Thoracic aorta (tissue), 2 donors: ENCODE results near the gene IBTK. TPM values are rescaled to one million over a fixed set of nuclear protein-coding genes. Genes with fewer than 3 reads are reported as not detected.
"Not testable (repeated sequence)": the region's sequence is repeated elsewhere in the genome, so short reads cannot be mapped to it uniquely, and the experiment has no call there.

Experiments used
- ATAC-seq: fragments of 150-250 bp; one replicate; pipeline ENCODE4 v1.8.0; 2017; ENCODE audit warnings: low read depth; ENCODE audit not compliant: insufficient number of reproducible peaks, low FRiP score
- DNase-seq: peaks from one replicate; pipeline ENCODE4 v3.0.0-alpha.2; 2020; ENCODE audit warnings: low spot score
- H3K27ac ChIP-seq, 2 donors: fragments of 200-600 bp; sonication (generic); 1 replicate in 1 of 2; 2 replicates in 1 of 2; pipeline ENCODE4 v1.5.1; 2016; ENCODE audit warnings: mild to moderate bottlenecking in 2 of 2, moderate library complexity in 2 of 2
- H3K27me3 ChIP-seq: fragments of 200-600 bp; sonication (generic); replicated peaks from 2 replicates; pipeline ENCODE4 v1.6.0; 2016; ENCODE audit warnings: mild to moderate bottlenecking; ENCODE audit not compliant: insufficient read depth
- H3K36me3 ChIP-seq: fragments of 200-600 bp; sonication (generic); one replicate; pipeline ENCODE4 v1.5.1; 2016
- H3K4me1 ChIP-seq, 2 donors: fragments of 200-600 bp; sonication (generic); 1 replicate in 1 of 2; 2 replicates in 1 of 2; pipeline versions ENCODE4 v1.5.1 to v1.6.0; 2016; ENCODE audit warnings: low read depth in 2 of 2, mild to moderate bottlenecking in 1 of 2; ENCODE audit not compliant: control insufficient read depth in 1 of 2
- H3K4me3 ChIP-seq: fragments of 200-600 bp; sonication (generic); 2 replicates; pipeline ENCODE4 v1.5.1; 2016; ENCODE audit warnings: mild to moderate bottlenecking
- H3K9me3 ChIP-seq: fragments of 200-600 bp; sonication (generic); 2 replicates; pipeline ENCODE4 v1.5.1; 2016
- CTCF ChIP-seq: fragments of 200-600 bp; sonication (generic); IDR thresholded peaks from one replicate; pipeline ENCODE4 v1.5.1; 2019; ENCODE audit warnings: antibody characterized with exemption
- total RNA-seq, 2 donors: library from RNA; depleted of rRNA; stranded (reverse); fragments of >200 nt; gene quantifications; one replicate each; pipeline versions ENCODE4 v1.1.0 to v1.2.3, GENCODE V29; 2016

The IBTK gene
- total RNA-seq, 2 donors from 2014 or later = 18.1 to 36.8 TPM

- ATAC-seq = no peak
- no peak overlapping the region for H3K4me3 ChIP-seq
- no peaks in the 10 kb centered on the region for H3K4me1 ChIP-seq
- no peak for DNase-seq
- H3K36me3 ChIP-seq = no peaks in the 10 kb centered on the region
- TF ChIP-seq CTCF = no peak
- no peaks in the 10 kb centered on the region for H3K27me3 ChIP-seq
- H3K27ac ChIP-seq = no peak overlapping the region
- H3K9me3 ChIP-seq = no peaks in the 10 kb centered on the region
These were observed 116.1 kb downstream of the IBTK start for GRCh38 chr6:82131441-82131840.

- Histone ChIP-seq H3K9me3 (no peaks in the 10 kb centered on the region), H3K4me1 (no peaks in the 10 kb centered on the region), H3K4me3 (no peak overlapping the region), H3K27me3 (no peaks in the 10 kb centered on the region), H3K36me3 (no peaks in the 10 kb centered on the region), H3K27ac (no peak overlapping the region)
- DNase-seq (no peak), ATAC-seq (no peak)
- TF ChIP-seq CTCF = no peak
These were observed 117.7 kb downstream of the IBTK start for GRCh38 chr6:82129797-82130196.

- H3K36me3 ChIP-seq, H3K4me1 ChIP-seq, H3K4me3 ChIP-seq, DNase-seq, ATAC-seq, H3K27ac ChIP-seq, H3K9me3 ChIP-seq, H3K27me3 ChIP-seq: not testable (repeated sequence)
These were observed 118.6 kb downstream of the IBTK start for GRCh38 chr6:82128973-82129372.

GRCh38 chr6:82123632-82124031 is 123.9 kb downstream of the IBTK start:
- no peak for DNase-seq
- no peak overlapping the region for H3K4me3 ChIP-seq
- no peaks in the 10 kb centered on the region for H3K27me3 ChIP-seq
- no peak for ATAC-seq
- H3K4me1 ChIP-seq = no peaks in the 10 kb centered on the region
- no peaks in the 10 kb centered on the region for H3K9me3 ChIP-seq
- no peaks in the 10 kb centered on the region for H3K36me3 ChIP-seq
- TF ChIP-seq CTCF = no peak
- no peak overlapping the region for H3K27ac ChIP-seq

Other genes starting within 250 kb of the IBTK start
- 10 to 100 TPM; 38.7 to 53.8 TPM for gene TPBG, start 116.1 kb upstream of the IBTK start, total RNA-seq